Myocyte (in vitro differentiated cells): ENCODE data around the gene ADK. TPM values are rescaled to one million over a fixed set of nuclear protein-coding genes. Genes with fewer than 3 reads are reported as not detected.

ENCODE experiments used
- DNase-seq: peaks from one replicate; pipeline ENCODE4 v3.0.0-alpha.2; 2012; ENCODE audit warnings: low read depth
- total RNA-seq: library from RNA; depleted of rRNA; stranded (reverse); fragments of >200 nt; gene quantifications from 2 replicates; pipeline ENCODE4 v1.2.3, GENCODE V29; 2014

The ADK gene
- total RNA-seq, 1 donor from 2014 or later: 65.4 TPM

GRCh38 chr10:74706966-74707365 is 555.9 kb downstream of the ADK start:
- no peak for DNase-seq

- no peak for DNase-seq
Observed at GRCh38 chr10:74708246-74708645, 557.2 kb downstream of the ADK start.

GRCh38 chr10:74718208-74718607 is 567.2 kb downstream of the ADK start:
- no peak for DNase-seq

GRCh38 chr10:74728225-74728624 is 577.2 kb downstream of the ADK start:
- no peak for DNase-seq

GRCh38 chr10:74730246-74730645 is 579.2 kb downstream of the ADK start:
- peak; percentile 3 for DNase-seq

- no peak for DNase-seq
Observed at GRCh38 chr10:74733612-74734011, 582.6 kb downstream of the ADK start.

- no peak for DNase-seq
Observed at GRCh38 chr10:74736029-74736428, 585.0 kb downstream of the ADK start.

GRCh38 chr10:74738052-74738451 is 587.0 kb downstream of the ADK start:
- DNase-seq: no peak

- no peak for DNase-seq
Observed at GRCh38 chr10:74738542-74738941, 587.5 kb downstream of the ADK start.

GRCh38 chr10:74738985-74739567 is 588.1 kb downstream of the ADK start:
- DNase-seq: peak; percentile 16

- no peak for DNase-seq
Observed at GRCh38 chr10:74743401-74743800, 592.4 kb downstream of the ADK start.

GRCh38 chr10:74745449-74745848 is 594.4 kb downstream of the ADK start:
- no peak for DNase-seq

GRCh38 chr10:74746813-74747212 is 595.8 kb downstream of the ADK start:
- no peak for DNase-seq

GRCh38 chr10:74748468-74749031 is 597.5 kb downstream of the ADK start:
- no peak for DNase-seq

- DNase-seq: no peak
Observed at GRCh38 chr10:74750848-74751274, 599.8 kb downstream of the ADK start.

- no peak for DNase-seq
Observed at GRCh38 chr10:74752371-74753040, 601.5 kb downstream of the ADK start.

GRCh38 chr10:74753442-74754211 is 602.6 kb downstream of the ADK start:
- DNase-seq: no peak

GRCh38 chr10:74754381-74754821 is 603.4 kb downstream of the ADK start:
- no peak for DNase-seq

GRCh38 chr10:74755273-74755672 is 604.3 kb downstream of the ADK start:
- no peak for DNase-seq
